ENCODE measurements around the gene WSCD2. TPM values are rescaled to one million over a fixed set of nuclear protein-coding genes. Genes with fewer than 3 reads are reported as not detected.

WSCD2 gene
- total and polyA plus RNA-seq, 2 donors (not counting 3 experiments of a cell fraction or from before 2014, with no cell fraction given) = not detected

GRCh38 chr12:108090107-108090899, 38.8 kb upstream of the WSCD2 start:
- no peak for TF ChIP-seq EZH2 (IDR thresholded peaks at IDR 0.05; ENCODE audit: borderline replicate concordance, low read depth, low read length, severe bottlenecking)
- TF ChIP-seq POLR2A (IDR thresholded peaks at IDR 0.05; ENCODE audit: low read depth, low read length) = no peak
- no peak for TF ChIP-seq GATA2 (IDR thresholded peaks at IDR 0.05; ENCODE audit: insufficient read depth, insufficient read length, low read depth, low read length)
- no peak for TF ChIP-seq CTCF (IDR thresholded peaks at IDR 0.05; ENCODE audit: extremely low read depth in 1 of 2, insufficient read depth in 1 of 2, low read depth in 1 of 2, low read length in 2 of 2)
- TF ChIP-seq POLR2AphosphoS5 (IDR thresholded peaks at IDR 0.05; ENCODE audit: insufficient read depth, low read depth, low read length) = no peak
- no peak for TF ChIP-seq FOS (IDR thresholded peaks at IDR 0.05; ENCODE audit: borderline replicate concordance, insufficient read depth, low read length)
- no peak for TF ChIP-seq JUN (IDR thresholded peaks at IDR 0.05; ENCODE audit: borderline replicate concordance, insufficient read depth, insufficient read length, low read depth)
- no peak for TF ChIP-seq MYC (IDR thresholded peaks at IDR 0.05; ENCODE audit: low read depth, low read length)
- no peak for TF ChIP-seq MAX (IDR thresholded peaks at IDR 0.05; ENCODE audit: insufficient read depth, insufficient read length)
- BruUV-seq (replicated peaks) = no TSS peak
- POLR2A ChIA-PET = no interaction called here
- CTCF ChIA-PET = no interaction called here
- intact Hi-C loops (cut with micrococcal nuclease) = no loop called here
- no peaks in the 10 kb centered on the region for H3K9me3 ChIP-seq (replicated peaks; ENCODE audit: control insufficient read depth, insufficient read depth, low read length)
- H3K27me3 ChIP-seq (ENCODE audit: control insufficient read depth in 2 of 2, insufficient read depth in 2 of 2, low read length in 2 of 2) = no peaks in the 10 kb centered on the region
- H3K9me1 ChIP-seq (replicated peaks; ENCODE audit: control insufficient read depth, extremely low read depth, insufficient read depth, low read length) = no peaks in the 10 kb centered on the region
- no peak for FAIRE-seq
- H3K9ac ChIP-seq (replicated peaks; ENCODE audit: extremely low read depth, insufficient read depth, low read length) = no peak overlapping the region
- no peak overlapping the region for H3K27ac ChIP-seq (ENCODE audit: insufficient read depth, low read depth, low read length)
- no peaks in the 10 kb centered on the region for H3K79me2 ChIP-seq (ENCODE audit: control insufficient read depth, insufficient read depth, low read length)
- no peaks in the 10 kb centered on the region for H3K4me1 ChIP-seq (ENCODE audit: control insufficient read depth, extremely low read depth, insufficient read depth, low read length)
- no peaks in the 10 kb centered on the region for H4K20me1 ChIP-seq (replicated peaks; ENCODE audit: control insufficient read depth, extremely low read depth, insufficient read depth, low read length)
- no peak overlapping the region for H3K4me3 ChIP-seq (replicated peaks in 1 of 3; ENCODE audit: insufficient read depth in 1 of 3, low read depth in 1 of 3, low read length in 3 of 3)
- DNase-seq (ENCODE audit: low read depth, low spot score) = no peak
- H3K4me2 ChIP-seq (ENCODE audit: insufficient read depth, low read length) = no peak overlapping the region
- no peak overlapping the region for H2AFZ ChIP-seq (ENCODE audit: low read depth, low read length)
- no peaks in the 10 kb centered on the region for H3K36me3 ChIP-seq (ENCODE audit: control insufficient read depth in 2 of 2, extremely low read depth in 1 of 2, insufficient read depth in 2 of 2, low read length in 2 of 2)
- dilution Hi-C loops (cut with MboI; ENCODE audit: extremely low pct_ligation_motif_present, low sequenced_read_pairs) = no loop called here
